Lower lobe of right lung (tissue), 2 donors: ENCODE data around the gene ACP5. TPM values are rescaled to one million over a fixed set of nuclear protein-coding genes. Genes with fewer than 3 reads are reported as not detected.

Experiments used
- ATAC-seq, 2 donors: fragments of 200-7000 bp; cut with Tn5 transposase; one replicate each; pipeline ENCODE4 v1.9.1; 2020 to 2022; ENCODE audit warnings: mild to moderate bottlenecking in 2 of 2, moderate library complexity in 2 of 2
- DNase-seq: peaks from one replicate; pipeline ENCODE4 v3.0.0-alpha.2; 2020
- H3K27ac ChIP-seq: fragments of 200-600 bp; one replicate; pipeline ENCODE4 v1.8.0; 2022
- H3K27me3 ChIP-seq: fragments of 200-600 bp; one replicate; pipeline ENCODE4 v1.8.0; 2022; ENCODE audit warnings: low read depth
- H3K36me3 ChIP-seq: fragments of 200-600 bp; one replicate; pipeline ENCODE4 v1.8.0; 2022; ENCODE audit warnings: mild to moderate bottlenecking
- H3K4me1 ChIP-seq: fragments of 200-600 bp; one replicate; pipeline ENCODE4 v1.8.0; 2022
- H3K4me3 ChIP-seq: fragments of 200-600 bp; one replicate; pipeline ENCODE4 v1.8.0; 2022; ENCODE audit warnings: mild to moderate bottlenecking
- H3K9me3 ChIP-seq: fragments of 200-600 bp; one replicate; pipeline ENCODE4 v1.8.0; 2022
- intact Hi-C: fragments of 100-400 bp; cut with DNase I; formaldehyde crosslinking; loops from one replicate; pipeline ENCODE4 v1.11.0; 2022
- total RNA-seq: library from RNA; stranded (reverse); fragmentation: NEBNext Ultra II Directional; extraction: Animal tissue kit (Norgen Biotek cat#: 25700); gene quantifications from one replicate; pipeline ENCODE4 v1.2.1, GENCODE V29; 2021
- TF ChIP-seq, protein P1 (sequence below): fragments of 200-600 bp; IDR thresholded peaks from one replicate; pipeline ENCODE4 v1.8.0; 2022; ENCODE audit warnings: antibody characterized with exemption, mild to moderate bottlenecking
- donor health status: DM: no; HTN: yes; CAD: no; lungs with severe emphysema.

Gene ACP5
- total RNA-seq, 1 donor from 2014 or later = 650 TPM

DNA sequence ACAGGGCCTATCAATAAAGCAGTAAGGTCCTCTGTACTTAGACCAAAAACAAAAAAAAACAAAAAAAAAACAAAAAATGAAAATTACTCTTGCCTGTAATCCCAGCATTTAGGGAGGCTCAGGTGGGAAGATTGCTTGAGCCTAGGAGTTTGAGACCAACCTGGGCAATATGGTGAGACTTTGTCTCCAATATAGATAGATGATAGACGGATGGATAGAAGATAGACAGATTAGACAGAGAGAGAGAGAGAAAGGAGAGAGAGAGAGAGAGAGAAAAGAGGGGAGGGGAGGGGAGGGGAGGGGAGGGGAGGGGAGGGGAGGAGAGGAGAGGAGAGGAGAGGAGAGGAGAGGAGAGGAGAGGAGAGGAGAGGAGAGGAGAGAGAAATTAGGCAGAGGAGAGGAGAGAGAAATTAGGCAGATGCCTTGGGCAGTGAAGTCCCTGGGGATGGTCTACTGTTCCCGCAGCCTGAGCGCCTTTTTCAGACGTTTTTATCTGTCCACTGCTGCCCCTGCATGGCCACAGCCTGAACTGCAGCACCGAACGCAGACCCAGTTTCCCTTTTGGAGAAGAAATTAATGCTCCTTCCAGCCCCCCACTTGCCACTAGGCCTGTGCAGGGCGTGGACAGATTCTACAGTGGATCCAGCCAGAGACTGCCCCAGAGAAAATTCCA, 10.0 kb upstream of the ACP5 start:
- Histone ChIP-seq H3K27ac (no peak overlapping the region), H3K4me3 (no peak overlapping the region), H3K27me3 (no peaks in the 10 kb centered on the region), H3K9me3 (no peaks in the 10 kb centered on the region), H3K4me1 (peaks cover 13% of the 10 kb centered on the region), H3K36me3 (no peaks in the 10 kb centered on the region)
- ATAC-seq (peak; percentile 93 to 94), DNase-seq (peak; percentile 79)
- intact Hi-C loops = no loop called here
- TF ChIP-seq, protein P1, sequence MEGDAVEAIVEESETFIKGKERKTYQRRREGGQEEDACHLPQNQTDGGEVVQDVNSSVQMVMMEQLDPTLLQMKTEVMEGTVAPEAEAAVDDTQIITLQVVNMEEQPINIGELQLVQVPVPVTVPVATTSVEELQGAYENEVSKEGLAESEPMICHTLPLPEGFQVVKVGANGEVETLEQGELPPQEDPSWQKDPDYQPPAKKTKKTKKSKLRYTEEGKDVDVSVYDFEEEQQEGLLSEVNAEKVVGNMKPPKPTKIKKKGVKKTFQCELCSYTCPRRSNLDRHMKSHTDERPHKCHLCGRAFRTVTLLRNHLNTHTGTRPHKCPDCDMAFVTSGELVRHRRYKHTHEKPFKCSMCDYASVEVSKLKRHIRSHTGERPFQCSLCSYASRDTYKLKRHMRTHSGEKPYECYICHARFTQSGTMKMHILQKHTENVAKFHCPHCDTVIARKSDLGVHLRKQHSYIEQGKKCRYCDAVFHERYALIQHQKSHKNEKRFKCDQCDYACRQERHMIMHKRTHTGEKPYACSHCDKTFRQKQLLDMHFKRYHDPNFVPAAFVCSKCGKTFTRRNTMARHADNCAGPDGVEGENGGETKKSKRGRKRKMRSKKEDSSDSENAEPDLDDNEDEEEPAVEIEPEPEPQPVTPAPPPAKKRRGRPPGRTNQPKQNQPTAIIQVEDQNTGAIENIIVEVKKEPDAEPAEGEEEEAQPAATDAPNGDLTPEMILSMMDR = peak; percentile 88

DNA sequence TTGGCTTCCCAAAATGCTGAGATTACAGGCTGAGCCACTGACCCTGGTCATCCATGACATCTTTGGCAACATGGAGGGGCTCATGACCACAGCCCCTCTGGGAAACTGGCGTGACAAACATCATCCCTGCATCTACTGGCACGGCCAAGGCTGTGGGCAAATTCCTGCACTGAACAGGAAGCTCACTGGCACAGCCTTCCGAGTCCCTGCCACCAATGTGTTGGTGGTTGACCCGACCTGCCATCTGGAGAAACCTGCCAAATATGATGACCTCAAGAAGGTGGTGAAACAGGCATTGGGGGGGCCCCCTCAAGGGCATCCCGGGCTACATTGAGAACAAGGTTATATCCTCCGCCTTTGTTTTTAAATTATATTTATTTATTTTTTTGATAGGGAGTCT, 8.9 kb upstream of the ACP5 start:
- H3K36me3 ChIP-seq = no peaks in the 10 kb centered on the region
- ATAC-seq = no peak
- H3K9me3 ChIP-seq = no peaks in the 10 kb centered on the region
- H3K4me1 ChIP-seq = peaks cover 24% of the 10 kb centered on the region
- TF ChIP-seq, protein P1 = no peak
- no peak overlapping the region for H3K27ac ChIP-seq
- no peak overlapping the region for H3K4me3 ChIP-seq
- intact Hi-C loops = no loop called here
- DNase-seq = no peak
- H3K27me3 ChIP-seq = no peaks in the 10 kb centered on the region

DNA sequence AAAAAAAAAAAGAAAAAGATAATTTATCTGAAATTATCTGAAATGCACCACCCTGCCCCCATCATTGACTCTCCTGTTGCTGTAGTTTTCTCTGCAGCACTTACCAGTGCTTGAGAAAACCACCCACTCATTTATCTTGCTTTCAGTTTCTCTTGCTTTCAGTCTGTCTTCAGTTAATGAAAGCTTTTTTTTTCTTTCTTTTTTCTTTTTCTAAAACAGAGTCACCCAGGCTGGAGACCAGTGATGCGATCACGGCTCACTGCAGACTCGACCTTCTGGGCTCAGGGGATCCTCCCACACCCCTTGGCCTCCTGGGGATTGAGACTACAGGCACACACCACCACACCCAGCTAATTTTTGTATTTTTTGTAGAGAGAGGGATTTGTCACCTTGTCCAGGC, 4.3 kb upstream of the ACP5 start:
- TF ChIP-seq, protein P1 = no peak
- H3K4me1 ChIP-seq = peaks cover 64% of the 10 kb centered on the region
- H3K27ac ChIP-seq = peak overlapping the region; percentile 84
- intact Hi-C loops = no loop called here
- H3K36me3 ChIP-seq = no peaks in the 10 kb centered on the region
- H3K9me3 ChIP-seq = no peaks in the 10 kb centered on the region
- DNase-seq (no peak), ATAC-seq (peak; percentile 46 to 72)
- no peaks in the 10 kb centered on the region for H3K27me3 ChIP-seq
- peak overlapping the region; percentile 28 for H3K4me3 ChIP-seq

DNA sequence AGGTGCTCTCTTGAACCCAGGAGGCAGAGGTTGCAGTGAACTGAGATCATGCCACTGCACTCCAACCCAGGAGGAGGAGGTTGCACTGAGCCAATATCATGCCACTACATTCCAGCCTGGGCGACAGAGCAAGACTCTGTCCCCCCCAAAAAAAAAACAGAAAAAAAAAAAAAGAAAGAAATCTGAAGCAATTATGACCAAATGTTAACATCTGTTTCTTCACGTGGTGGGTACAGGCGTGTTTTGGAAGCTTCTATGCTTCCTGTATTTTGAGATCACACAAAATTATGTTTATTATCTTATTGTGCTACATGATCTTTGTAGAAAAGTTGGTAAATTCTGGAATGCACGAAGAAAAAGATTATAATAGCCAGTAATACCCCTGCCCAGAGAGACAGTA, 2.7 kb upstream of the ACP5 start:
- no peak for DNase-seq
- TF ChIP-seq, protein P1 = no peak
- ATAC-seq = no peak
- Histone ChIP-seq H3K4me1 (peaks cover 72% of the 10 kb centered on the region), H3K4me3 (peak overlapping the region; percentile 64), H3K27me3 (no peaks in the 10 kb centered on the region), H3K36me3 (no peaks in the 10 kb centered on the region), H3K27ac (peak overlapping the region; percentile 84), H3K9me3 (no peaks in the 10 kb centered on the region)
- intact Hi-C loops = no loop called here

DNA sequence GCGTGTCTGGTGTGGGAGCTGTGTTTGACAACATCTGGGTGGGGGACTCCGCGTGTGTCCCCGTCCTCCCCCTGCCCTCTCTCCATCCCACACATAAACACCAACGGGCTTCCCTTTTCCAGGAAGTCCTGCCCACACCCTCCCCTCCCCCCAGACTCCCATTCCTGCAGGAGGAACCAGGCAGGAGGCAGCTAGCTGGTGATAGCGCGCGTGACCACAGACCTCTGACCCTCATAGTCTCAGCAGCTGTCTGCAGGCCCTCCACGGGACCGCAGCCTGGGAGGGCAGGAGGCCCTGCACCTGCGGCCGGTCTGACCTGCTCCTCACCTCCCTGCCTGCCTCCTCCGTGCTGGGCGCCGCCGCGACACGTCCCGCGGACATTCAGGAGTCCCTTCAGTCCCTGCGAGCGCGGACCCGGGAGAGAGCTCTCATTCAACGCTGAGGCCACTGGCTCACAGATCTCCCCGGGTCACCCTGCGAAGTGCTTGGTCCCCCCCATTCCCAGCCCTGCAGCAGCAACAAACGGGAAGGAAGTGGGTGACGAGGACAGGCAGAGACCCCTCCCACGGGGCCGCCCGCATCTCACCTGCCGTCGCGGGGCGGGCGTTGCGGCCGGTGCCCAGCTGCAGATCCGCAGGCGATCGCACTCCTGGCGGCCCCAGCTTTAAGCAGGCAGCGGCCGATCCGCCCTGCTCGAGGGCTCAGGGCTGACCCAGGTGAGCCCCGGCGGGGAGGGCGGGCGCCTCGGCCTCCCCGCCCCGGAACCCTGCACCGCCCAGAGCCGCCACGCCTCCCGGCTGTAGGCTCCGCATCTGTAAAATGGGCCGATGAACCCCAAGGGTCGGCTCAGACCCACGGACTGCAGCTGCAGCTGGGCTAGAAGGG, 1.1 kb upstream of the ACP5 start:
- intact Hi-C loops = no loop called here
- TF ChIP-seq, protein P1 = no peak
- H3K4me1 ChIP-seq = peaks cover 67% of the 10 kb centered on the region
- H3K27ac ChIP-seq = peak overlapping the region; percentile 82
- DNase-seq (peak; percentile 92), ATAC-seq (peak; percentile 54 to 71)
- H3K9me3 ChIP-seq = no peaks in the 10 kb centered on the region
- H3K4me3 ChIP-seq = peak overlapping the region; percentile 64
- no peaks in the 10 kb centered on the region for H3K27me3 ChIP-seq
- no peaks in the 10 kb centered on the region for H3K36me3 ChIP-seq
